Glutamatergic neuron (in vitro differentiated cells): ENCODE results near the gene IL17REL. TPM values are rescaled to one million over a fixed set of nuclear protein-coding genes. Genes with fewer than 3 reads are reported as not detected.

ENCODE experiments used
- DNase-seq: peaks from one replicate; pipeline ENCODE4 v3.0.0; 2022
- H3K27ac Mint-ChIP-seq: one replicate; pipeline ENCODE4 v1.8.0; 2020; ENCODE audit warnings: mild to moderate bottlenecking, mixed read lengths, inconsistent platforms; ENCODE audit not compliant: unreplicated experiment
- H3K27me3 Mint-ChIP-seq: one replicate; pipeline ENCODE4 v1.8.0; 2020; ENCODE audit warnings: mild to moderate bottlenecking, moderate library complexity, mixed read lengths, inconsistent platforms; ENCODE audit not compliant: unreplicated experiment
- H3K36me3 Mint-ChIP-seq: one replicate; pipeline ENCODE4 v1.8.0; 2020; ENCODE audit warnings: mild to moderate bottlenecking, mixed read lengths, inconsistent platforms; ENCODE audit not compliant: unreplicated experiment
- H3K4me1 Mint-ChIP-seq: one replicate; pipeline ENCODE4 v1.8.0; 2020; ENCODE audit warnings: mild to moderate bottlenecking, low read depth, mixed read lengths, inconsistent platforms; ENCODE audit not compliant: unreplicated experiment
- H3K4me3 Mint-ChIP-seq: one replicate; pipeline ENCODE4 v1.8.0; 2020; ENCODE audit warnings: mild to moderate bottlenecking, mixed read lengths, inconsistent platforms; ENCODE audit not compliant: unreplicated experiment
- H3K9me3 Mint-ChIP-seq: one replicate; pipeline ENCODE4 v1.8.0; 2020; ENCODE audit warnings: mild to moderate bottlenecking, moderate library complexity, mixed read lengths, inconsistent platforms; ENCODE audit not compliant: unreplicated experiment
- total RNA-seq: library from RNA; stranded (reverse); fragmentation: NEBNext Ultra II Directional; extraction: Animal tissue kit (Norgen Biotek cat#: 25700); gene quantifications from one replicate; pipeline ENCODE4 v1.2.1, GENCODE V29; 2021; ENCODE audit not compliant: unreplicated experiment
- TF ChIP-seq, protein P1 (sequence below): fragments of 200-600 bp; sonication (generic); IDR thresholded peaks from one replicate; pipeline ENCODE4 v1.5.0; 2021; ENCODE audit not compliant: partially characterized antibody, unreplicated experiment

The IL17REL gene
- total RNA-seq, 1 donor from 2014 or later = not detected

DNA sequence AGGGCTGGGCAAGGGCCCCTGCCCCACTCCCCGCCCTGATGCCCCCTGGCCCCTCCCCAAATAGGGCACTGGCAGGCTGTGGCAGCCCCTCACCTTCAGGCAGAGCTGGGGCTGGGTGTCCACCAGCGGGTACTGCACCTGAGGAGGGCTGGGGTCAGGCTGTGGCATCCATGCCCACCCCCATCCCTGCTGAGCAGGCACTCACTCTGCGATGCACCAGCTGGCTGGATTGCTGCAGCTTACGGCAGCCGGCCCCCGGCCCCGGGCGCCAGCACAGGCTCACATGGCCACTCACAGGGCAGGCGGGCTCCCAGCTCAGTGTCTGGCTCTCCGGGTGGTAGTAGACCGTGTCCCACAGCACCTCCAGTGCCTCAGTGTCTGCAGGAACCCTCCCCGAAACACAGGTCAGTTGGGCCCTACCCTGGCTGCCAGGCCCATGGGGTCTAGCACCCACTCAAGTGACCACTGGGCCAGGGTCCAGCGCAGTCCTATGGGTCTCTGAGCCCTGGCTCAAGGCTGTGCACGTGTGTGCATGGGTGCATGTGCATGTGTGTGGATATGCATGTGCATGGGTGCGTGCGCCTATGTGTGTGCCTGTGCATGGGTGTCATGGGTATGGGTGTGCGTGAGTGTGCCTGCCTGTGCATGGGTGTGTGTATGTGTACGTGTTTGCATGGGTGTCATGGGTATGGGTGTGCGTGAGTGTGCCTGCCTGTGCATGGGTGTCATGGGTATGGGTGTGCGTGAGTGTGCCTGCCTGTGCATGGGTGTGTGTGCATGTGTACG is 14.4 kb downstream of the IL17REL start:
- H3K4me1 Mint-ChIP-seq = no peaks in the 10 kb centered on the region
- DNase-seq = no peak
- TF ChIP-seq, protein P1, sequence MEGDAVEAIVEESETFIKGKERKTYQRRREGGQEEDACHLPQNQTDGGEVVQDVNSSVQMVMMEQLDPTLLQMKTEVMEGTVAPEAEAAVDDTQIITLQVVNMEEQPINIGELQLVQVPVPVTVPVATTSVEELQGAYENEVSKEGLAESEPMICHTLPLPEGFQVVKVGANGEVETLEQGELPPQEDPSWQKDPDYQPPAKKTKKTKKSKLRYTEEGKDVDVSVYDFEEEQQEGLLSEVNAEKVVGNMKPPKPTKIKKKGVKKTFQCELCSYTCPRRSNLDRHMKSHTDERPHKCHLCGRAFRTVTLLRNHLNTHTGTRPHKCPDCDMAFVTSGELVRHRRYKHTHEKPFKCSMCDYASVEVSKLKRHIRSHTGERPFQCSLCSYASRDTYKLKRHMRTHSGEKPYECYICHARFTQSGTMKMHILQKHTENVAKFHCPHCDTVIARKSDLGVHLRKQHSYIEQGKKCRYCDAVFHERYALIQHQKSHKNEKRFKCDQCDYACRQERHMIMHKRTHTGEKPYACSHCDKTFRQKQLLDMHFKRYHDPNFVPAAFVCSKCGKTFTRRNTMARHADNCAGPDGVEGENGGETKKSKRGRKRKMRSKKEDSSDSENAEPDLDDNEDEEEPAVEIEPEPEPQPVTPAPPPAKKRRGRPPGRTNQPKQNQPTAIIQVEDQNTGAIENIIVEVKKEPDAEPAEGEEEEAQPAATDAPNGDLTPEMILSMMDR = no peak
- H3K36me3 Mint-ChIP-seq = no peaks in the 10 kb centered on the region
- peaks cover 15% of the 10 kb centered on the region for H3K27me3 Mint-ChIP-seq
- H3K27ac Mint-ChIP-seq = no peak overlapping the region
- peaks cover 6% of the 10 kb centered on the region for H3K9me3 Mint-ChIP-seq
- no peak overlapping the region for H3K4me3 Mint-ChIP-seq

DNA sequence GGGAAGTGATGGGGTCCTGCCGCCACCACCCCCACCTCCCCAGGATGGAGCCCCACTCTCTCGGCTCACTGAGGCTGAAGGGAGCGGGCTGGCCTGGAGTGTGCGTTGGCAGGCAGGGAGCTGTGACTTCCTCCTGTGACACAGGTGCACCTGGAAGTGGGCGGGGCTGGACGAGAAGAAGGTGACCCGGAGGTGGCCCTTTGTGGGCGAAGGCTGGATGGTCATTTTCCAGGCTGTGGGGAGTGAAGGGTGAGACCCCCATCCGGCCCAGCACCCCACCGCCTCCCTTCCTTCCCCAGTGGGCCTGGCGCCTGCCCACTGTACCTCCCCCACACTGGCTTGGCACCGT is 15.3 kb downstream of the IL17REL start:
- no peak for DNase-seq
- H3K27me3 Mint-ChIP-seq = peaks cover 14% of the 10 kb centered on the region
- TF ChIP-seq, protein P1 = no peak
- no peak overlapping the region for H3K27ac Mint-ChIP-seq
- no peaks in the 10 kb centered on the region for H3K4me1 Mint-ChIP-seq
- no peak overlapping the region for H3K4me3 Mint-ChIP-seq
- H3K9me3 Mint-ChIP-seq = peaks cover 4% of the 10 kb centered on the region
- no peaks in the 10 kb centered on the region for H3K36me3 Mint-ChIP-seq

DNA sequence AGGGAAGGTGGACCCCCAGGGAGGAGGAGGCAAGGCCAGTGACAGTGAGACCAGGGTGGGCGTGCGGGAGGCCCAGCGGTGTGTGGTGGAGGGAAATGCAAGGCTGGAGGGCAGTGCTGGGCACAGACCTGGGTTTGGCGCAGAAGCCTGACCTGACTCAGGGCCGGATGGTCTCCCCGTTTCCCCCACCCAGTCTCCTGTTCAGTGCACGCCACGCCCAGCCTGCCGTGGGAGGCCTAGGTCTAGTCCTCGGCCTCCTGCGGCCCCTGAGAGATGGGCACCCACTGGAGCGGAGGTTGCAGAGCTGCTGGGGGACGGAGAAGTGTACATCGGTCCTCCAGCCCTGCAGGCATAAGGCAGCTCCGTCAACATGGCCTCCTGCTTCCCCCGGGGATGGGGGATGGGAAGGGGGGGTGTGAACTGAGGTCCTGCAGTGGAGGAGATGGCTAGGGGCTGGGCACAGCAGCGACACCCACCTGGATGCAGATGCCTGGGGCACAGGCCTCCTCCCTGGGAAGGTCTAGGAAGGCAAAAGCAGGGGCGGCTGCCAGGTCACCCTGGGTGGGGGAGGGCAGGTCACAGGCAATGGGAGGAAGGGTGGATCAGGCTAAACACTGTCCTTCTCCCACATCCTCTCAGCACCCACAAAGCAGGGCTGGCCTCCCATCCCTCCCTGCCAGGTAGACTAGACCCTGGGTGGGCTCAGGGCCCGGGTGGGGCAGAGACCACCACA is 15.9 kb downstream of the IL17REL start:
- H3K27me3 Mint-ChIP-seq = peaks cover 9% of the 10 kb centered on the region
- H3K4me3 Mint-ChIP-seq = no peak overlapping the region

DNA sequence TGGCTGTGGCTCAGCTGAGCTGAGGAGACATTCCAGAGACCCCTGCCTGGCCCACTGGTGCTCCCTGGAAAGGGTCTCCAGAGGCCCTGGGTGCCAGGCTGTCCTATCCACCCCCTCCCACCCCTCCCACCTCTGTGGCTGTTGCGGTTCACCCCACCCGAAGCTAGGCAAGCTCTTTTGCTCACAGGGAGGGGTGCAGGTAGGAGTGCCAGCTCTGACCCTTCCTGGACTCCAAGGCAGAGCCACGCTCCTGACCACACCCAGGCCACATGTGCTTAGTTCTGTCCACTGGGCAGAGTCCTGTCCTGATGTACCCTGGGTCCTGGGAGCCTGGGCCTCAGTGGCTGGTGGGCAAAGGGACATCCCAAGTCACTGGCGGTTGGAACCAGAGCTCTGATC is 16.4 kb downstream of the IL17REL start:
- no peak for DNase-seq
- no peak overlapping the region for H3K4me3 Mint-ChIP-seq
- peaks cover 9% of the 10 kb centered on the region for H3K27me3 Mint-ChIP-seq
- peaks cover 4% of the 10 kb centered on the region for H3K9me3 Mint-ChIP-seq
- TF ChIP-seq, protein P1 = no peak
- no peak overlapping the region for H3K27ac Mint-ChIP-seq
- H3K4me1 Mint-ChIP-seq = no peaks in the 10 kb centered on the region
- peaks cover 2% of the 10 kb centered on the region for H3K36me3 Mint-ChIP-seq

More for the DNA sequence above, 15.9 kb downstream of the IL17REL start:
- Mint-ChIP-seq H3K9me3 (peaks cover 2% of the 10 kb centered on the region), H3K4me1 (no peaks in the 10 kb centered on the region), H3K27ac (no peak overlapping the region), H3K36me3 (no peaks in the 10 kb centered on the region)
- DNase-seq = no peak
- TF ChIP-seq, protein P1 = no peak
